GM12878 (cell line): ENCODE results near the gene NUDT3. TPM values are rescaled to one million over a fixed set of nuclear protein-coding genes. Genes with fewer than 3 reads are reported as not detected.

ENCODE experiments used
- ATAC-seq: fragments of 200-7000 bp; cut with Tn5 transposase; 3 replicates; pipeline ENCODE4 v1.9.1; 2020; ENCODE audit warnings: mild to moderate bottlenecking, moderate library complexity
- BruUV-seq: library from RNA; stranded (reverse); fragments of 400-500 nt; replicated peaks from 2 replicates; lab custom pipeline; 2021; lab: Mats Ljungman, UMichigan
- CTCF ChIA-PET: fragments of 300-600 bp; sonication (Branson Sonifier 250); formaldehyde crosslinking; extraction: SDS; loops from one replicate; lab custom pipeline; 2021; ENCODE audit warnings: inconsistent platforms; lab: Yijun Ruan, JAX
- POLR2A ChIA-PET: fragments of 350-600 bp; formaldehyde crosslinking; extraction: SDS; loops from one replicate; lab custom pipeline; 2021; ENCODE audit warnings: inconsistent platforms; lab: Charles Lee
- RAD21 ChIA-PET: fragments of 300-600 bp; sonication (Branson Sonifier 250); formaldehyde crosslinking; loops from one replicate; lab custom pipeline; 2023; ENCODE audit warnings: antibody characterized with exemption; ENCODE audit not compliant: unreplicated experiment; lab: Charles Lee
- SMC1A ChIA-PET: fragments of 300-600 bp; sonication (Branson Sonifier 250); formaldehyde crosslinking; loops from one replicate; lab custom pipeline; 2023; ENCODE audit not compliant: unreplicated experiment, uncharacterized antibody; lab: Charles Lee
- DNase-seq: peaks from one replicate; pipeline ENCODE4 v3.0.0-alpha.2; 2011; ENCODE audit warnings: low read depth, low spot score
- FAIRE-seq: peaks from 3 replicates; lab custom pipeline; 2011; peaks lifted over from hg19 to GRCh38; lab: Jason Lieb, UNC
- H2AFZ ChIP-seq: 2 replicates; pipeline ENCODE4 v1.6.0; 2011; ENCODE audit warnings: low read depth, low read length, control low read depth; ENCODE audit not compliant: control insufficient read depth
- H3K27ac ChIP-seq: 2 replicates; pipeline ENCODE4 v1.5.1; 2011; ENCODE audit warnings: control low read depth; ENCODE audit not compliant: control insufficient read depth, insufficient read depth
- H3K27me3 ChIP-seq, 2 experiments: replicated peaks in 1 of 2; 2 replicates each; pipeline versions ENCODE4 v1.6.0 to v1.6.1; 2011; ENCODE audit warnings: low read length in 1 of 2; ENCODE audit not compliant: control insufficient read depth in 2 of 2, insufficient read depth in 2 of 2
- H3K36me3 ChIP-seq, 2 experiments: 2 replicates each; pipeline ENCODE4 v1.5.1; 2011; ENCODE audit warnings: low read length in 1 of 2; ENCODE audit not compliant: control insufficient read depth in 2 of 2, insufficient read depth in 2 of 2
- H3K4me1 ChIP-seq: 2 replicates; pipeline ENCODE4 v1.6.1; 2011; ENCODE audit warnings: mild to moderate bottlenecking, low read length, moderate library complexity, mixed read lengths; ENCODE audit not compliant: control insufficient read depth, insufficient read depth
- H3K4me2 ChIP-seq: 2 replicates; pipeline ENCODE4 v1.6.0; 2011; ENCODE audit warnings: control low read depth; ENCODE audit not compliant: control insufficient read depth, insufficient read depth
- H3K4me3 ChIP-seq: fragments of 200-600 bp; sonication (generic); 2 replicates; pipeline ENCODE4 v1.5.1; 2016
- H3K79me2 ChIP-seq: 2 replicates; pipeline ENCODE4 v1.6.0; 2011; ENCODE audit warnings: low read length; ENCODE audit not compliant: control insufficient read depth, insufficient read depth
- H3K9ac ChIP-seq: 2 replicates; pipeline ENCODE4 v1.8.0; 2011; ENCODE audit warnings: low read length, control low read depth, mixed read lengths; ENCODE audit not compliant: control insufficient read depth, insufficient read depth
- H3K9me3 ChIP-seq: replicated peaks from 3 replicates; pipeline ENCODE4 v1.5.1; 2011; ENCODE audit warnings: mild to moderate bottlenecking, low read length; ENCODE audit not compliant: control insufficient read depth, insufficient read depth
- H4K20me1 ChIP-seq: 2 replicates; pipeline ENCODE4 v1.6.0; 2011; ENCODE audit not compliant: control insufficient read depth, insufficient read depth
- CBX3 ChIP-seq: fragments of 200-600 bp; sonication (generic); IDR thresholded peaks from 2 replicates; pipeline ENCODE4 v1.6.1; 2016; ENCODE audit warnings: low read depth, borderline replicate concordance
- CHD2 ChIP-seq: IDR thresholded peaks from 2 replicates; pipeline ENCODE4 v1.6.1; 2011; ENCODE audit warnings: low read depth, low read length, improper control_type of control experiment, borderline replicate concordance
- DPF2 ChIP-seq: fragments of 450-650 bp; IDR thresholded peaks from 2 replicates; pipeline ENCODE4 v1.6.1; 2017; ENCODE audit warnings: mild to moderate bottlenecking
- E4F1 ChIP-seq: fragments of 450-650 bp; IDR thresholded peaks from 2 replicates; pipeline ENCODE4 v1.6.1; 2018; ENCODE audit warnings: borderline replicate concordance, mild to moderate bottlenecking; ENCODE audit not compliant: partially characterized antibody
- EP300 ChIP-seq, 2 experiments: fragments of 150-350 bp in 1 of 2; IDR thresholded peaks; 2 replicates each; pipeline ENCODE4 v1.6.1; 2011 to 2012; ENCODE audit warnings: low read depth in 2 of 2, low read length in 2 of 2, borderline replicate concordance in 1 of 2, improper control_type of control experiment in 1 of 2, inconsistent platforms in 1 of 2; ENCODE audit not compliant: control insufficient read depth in 1 of 2
- ETV6 ChIP-seq, 2 experiments: fragments of 450-650 bp in 1 of 2; IDR thresholded peaks in 1 of 2; conservative IDR thresholded peaks in 1 of 2; 2 replicates each; pipeline ENCODE4 v1.6.1; 2014; ENCODE audit warnings: antibody characterized with exemption in 1 of 2, borderline replicate concordance in 1 of 2, low read depth in 1 of 2, mild to moderate bottlenecking in 1 of 2, moderate library complexity in 1 of 2
- EZH2 ChIP-seq: IDR thresholded peaks from 2 replicates; pipeline ENCODE4 v1.6.1; 2012; ENCODE audit warnings: low read depth, mild to moderate bottlenecking, control low read depth, inconsistent platforms, low read length, borderline replicate concordance; ENCODE audit not compliant: control insufficient read depth
- HCFC1 ChIP-seq: fragments of 150-350 bp; IDR thresholded peaks from 2 replicates; pipeline ENCODE4 v1.6.1; 2014; ENCODE audit warnings: low read length
- HDGF ChIP-seq: fragments of 450-650 bp; IDR thresholded peaks from 2 replicates; pipeline ENCODE4 v1.6.1; 2016; ENCODE audit warnings: antibody characterized with exemption
- KDM1A ChIP-seq: fragments of 200-600 bp; sonication (generic); IDR thresholded peaks from 2 replicates; pipeline ENCODE4 v1.6.1; 2016; ENCODE audit warnings: borderline replicate concordance
- NR2C1 ChIP-seq: fragments of 450-650 bp; IDR thresholded peaks from 2 replicates; pipeline ENCODE4 v1.6.1; 2017; ENCODE audit warnings: antibody characterized with exemption, mild to moderate bottlenecking, moderate library complexity
- NRF1 ChIP-seq: conservative IDR thresholded peaks from 2 replicates; pipeline ENCODE4 v1.6.1; 2011; ENCODE audit warnings: mild to moderate bottlenecking, low read depth, low read length, improper control_type of control experiment
- POU2F2 ChIP-seq: IDR thresholded peaks from 3 replicates; pipeline ENCODE4 v1.6.1; 2011; ENCODE audit warnings: low read depth, mild to moderate bottlenecking, low read length, borderline replicate concordance
- RELA ChIP-seq: fragments of 450-650 bp; IDR thresholded peaks from 2 replicates; pipeline ENCODE4 v1.8.0; 2014; ENCODE audit warnings: borderline replicate concordance; ENCODE audit not compliant: partially characterized antibody
- RFX5 ChIP-seq: IDR thresholded peaks from 2 replicates; pipeline ENCODE4 v1.6.1; 2011; ENCODE audit warnings: low read depth, low read length, improper control_type of control experiment
- SP1 ChIP-seq: IDR thresholded peaks from one replicate; pipeline ENCODE4 v1.6.1; 2011; ENCODE audit warnings: low read depth, low read length
- SPI1 ChIP-seq: IDR thresholded peaks from 2 replicates; pipeline ENCODE4 v1.6.1; 2011; ENCODE audit warnings: low read depth, mild to moderate bottlenecking, low read length, moderate library complexity, borderline replicate concordance; ENCODE audit not compliant: insufficient read depth
- ZNF24 ChIP-seq: fragments of 450-650 bp; IDR thresholded peaks from 2 replicates; pipeline ENCODE4 v1.6.1; 2017; ENCODE audit warnings: antibody characterized with exemption, mild to moderate bottlenecking
- WGBS: methylation state at CpG from one replicate; pipeline ENCODE4 v1.1.6; 2016; ENCODE audit warnings: low lambda C conversion rate; ENCODE audit not compliant: insufficient replicate concordance, insufficient coverage; ENCODE audit errors: missing lambda C conversion rate; 5-methylcytosine and 5-hydroxymethylcytosine counted together
- in situ Hi-C: fragments of 300-500 bp; cut with MboI; formaldehyde crosslinking; loops from 9 replicates; pipeline ENCODE4 v1.14.3; 2018; ENCODE audit warnings: mixed read lengths
- intact Hi-C: fragments of 100-400 bp; cut with micrococcal nuclease; formaldehyde crosslinking; loops from one replicate; pipeline ENCODE4 v1.14.2; 2022; ENCODE audit not compliant: unreplicated experiment
- polyA plus RNA-seq, 11 experiments: library from polyadenylated mRNA; depleted of rRNA in 4 of 11; unstranded in 6 of 11; stranded (reverse) in 5 of 11; fragments of >200 nt; fragmentation: Nextera tagmentation in 4 of 11; fragmentation: Illumina TruSeq in 1 of 11; extraction: Ambion mirVana in 4 of 11; extraction: Trizol in 1 of 11; gene quantifications; 1 replicate in 1 of 11; 2 replicates in 10 of 11; pipeline versions ENCODE4 v1.2.1 to v1.2.3, GENCODE V29; 2011 to 2016; ENCODE audit warnings: inconsistent platforms in 2 of 11, missing spikeins in 2 of 11, low read depth in 1 of 11
- total RNA-seq, 4 experiments: library from RNA; depleted of rRNA in 3 of 4; stranded (reverse); fragments of >200 nt in 3 of 4; fragmentation: Illumina TruSeq in 1 of 4; extraction: Trizol in 1 of 4; gene quantifications; 2 replicates each; pipeline versions ENCODE4 v1.2.1 to v1.2.3, GENCODE V29; 2013 to 2021

NUDT3 gene
- total and polyA plus RNA-seq, 10 of the 15 experiments (the other 5 are each of a cell fraction or from before 2014, with no cell fraction given) = 2.4 to 32.3 (median 25.5) TPM

- Histone ChIP-seq H4K20me1 (peaks cover 3% of the 10 kb centered on the region; the same call in 1 of the 2 replicates), H3K27ac (no peak overlapping the region), H3K4me2 (no peak overlapping the region; the same call in 1 of the 2 replicates), H3K9ac (no peak overlapping the region), H3K4me1 (no peaks in the 10 kb centered on the region), H3K36me3 (peaks cover 0 to 2% of the 10 kb centered on the region in 2 experiments; a peak in 1 of 4 replicates), H2AFZ (no peak overlapping the region), H3K27me3 (no peaks in the 10 kb centered on the region), H3K9me3 (no peaks in the 10 kb centered on the region), H3K4me3 (no peak overlapping the region), H3K79me2 (peaks cover 86% of the 10 kb centered on the region)
- ChIA-PET POLR2A (interaction anchor here (0.6 to 1.3 kb wide), 5 partner anchors 8 to 135 kb away, joined by 3 to 5 read pairs (median 4); no protein-coding TSS in a partner anchor), SMC1A (interaction anchor here (0.7 to 2.4 kb wide), 5 partner anchors 13 to 87 kb away, joined by 3 to 5 read pairs (median 3); no protein-coding TSS in a partner anchor), CTCF (interaction anchor here (0.9 to 1.5 kb wide), 3 partner anchors 12 to 83 kb away, joined by 3 to 5 read pairs (median 3); no protein-coding TSS in a partner anchor), RAD21 (interaction anchor here (0.6 to 1.2 kb wide), 2 partner anchors 14 to 80 kb away, joined by 3 read pairs; no protein-coding TSS in a partner anchor)
- in situ Hi-C loops = no loop called here
- WGBS = 36% methylated on average over 3 of the region's 3 CpGs
- no peak for DNase-seq
- intact Hi-C loops = no loop called here
- 0 out of 3 replicates have a peak, but pooled peaks have one; percentile 21 for ATAC-seq
- no TSS peak for BruUV-seq
- no peak for FAIRE-seq
- TF ChIP-seq NR2C1 (no peak), ZNF24 (no peak), ETV6 (conservative IDR thresholded peaks at IDR 0.05 in 1 of 2, IDR thresholded peaks at IDR 0.05 in 1 of 2; ENCODE audit: borderline replicate concordance in 1 of 2, low read depth in 1 of 2) (no peak), KDM1A (no peak), EP300 (IDR thresholded peaks at IDR 0.05; ENCODE audit: borderline replicate concordance in 1 of 2, control insufficient read depth in 1 of 2, low read depth in 2 of 2, low read length in 2 of 2) (no peak), CHD2 (no peak), HDGF (no peak), SP1 (no peak), POU2F2 (no peak), NRF1 (no peak), SPI1 (no peak), RFX5 (no peak), CBX3 (no peak), E4F1 (no peak), DPF2 (no peak), HCFC1 (no peak), RELA (no peak), EZH2 (no peak)
Observed at GRCh38 chr6:34383161-34383631, 9.3 kb downstream of the NUDT3 start.
